Measurements from ENCODE around the gene RAD51.

DNA sequence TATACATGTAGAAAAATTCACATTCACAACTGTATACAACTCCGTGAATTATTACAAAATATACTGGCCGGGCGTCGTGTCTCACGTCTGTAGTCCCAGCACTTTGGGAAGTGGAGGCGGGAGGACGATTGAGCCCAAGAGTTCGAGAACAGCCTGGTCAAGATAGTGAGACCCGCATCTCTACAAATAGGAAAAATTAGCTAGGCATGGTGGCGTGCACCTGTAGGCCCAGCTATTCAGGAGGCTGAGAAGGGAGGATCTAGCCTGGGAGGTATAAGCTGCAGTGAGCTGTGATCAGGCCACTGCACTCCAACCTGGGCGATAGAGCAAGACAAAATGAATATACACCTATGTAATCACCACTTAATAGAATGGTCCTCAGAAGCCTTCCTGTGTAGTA, 1.3 kb downstream of the RAD51 start:
- no peak for TF ChIP-seq EZH2 (IDR thresholded peaks at IDR 0.05; ENCODE audit: borderline replicate concordance, low read length)
- no peak for TF ChIP-seq CTCF (IDR thresholded peaks at IDR 0.05; ENCODE audit: low read length)
